Neural cell (in vitro differentiated cells): Measurements from ENCODE around the gene CDH4.

Experiments
- CTCF ChIP-seq: fragments of 450-650 bp; IDR thresholded peaks from 2 replicates; pipeline ENCODE4 v1.5.1; 2014; ENCODE audit warnings: antibody characterized with exemption, mild to moderate bottlenecking, moderate library complexity; ENCODE audit not compliant: poor library complexity, severe bottlenecking
- EZH2 ChIP-seq: fragments of 200-600, 300-800 bp; shearing (Covaris generic), sonication (generic); IDR thresholded peaks from 2 replicates; pipeline ENCODE4 v1.6.1; 2014; ENCODE audit warnings: antibody characterized with exemption, low read length, borderline replicate concordance, mild to moderate bottlenecking; ENCODE audit not compliant: insufficient read depth, poor library complexity, severe bottlenecking
- POLR2AphosphoS5 ChIP-seq: IDR thresholded peaks from 2 replicates; pipeline ENCODE4 v1.6.1; 2012
- RAD21 ChIP-seq: fragments of 450-650 bp; conservative IDR thresholded peaks from 2 replicates; pipeline ENCODE4 v1.6.1; 2014; ENCODE audit warnings: antibody characterized with exemption, mild to moderate bottlenecking, moderate library complexity

GRCh38 chr20:61779176-61779965, 527.3 kb downstream of the CDH4 start:
- TF ChIP-seq CTCF, result no peak
- no peak for TF ChIP-seq EZH2
- no peak for TF ChIP-seq RAD21
- TF ChIP-seq POLR2AphosphoS5, result no peak
